K562 (cell line): ENCODE measurements around the gene FTH1. TPM values are rescaled to one million over a fixed set of nuclear protein-coding genes. Genes with fewer than 3 reads are reported as not detected.

Source experiments
- FOSL1 ChIP-seq: fragments of 200-800 bp; sonication (Bioruptor generic); conservative IDR thresholded peaks from 2 replicates; pipeline ENCODE4 v1.6.1; 2016; ENCODE audit warnings: missing genetic modification characterization, missing compliant biosample characterization
- FOXK1 ChIP-seq: sonication (generic); formaldehyde crosslinking; IDR thresholded peaks from 2 replicates; pipeline ENCODE4 v1.8.0; 2022; ENCODE audit warnings: missing genetic modification reagents, mild to moderate bottlenecking, borderline replicate concordance
- GATA2 ChIP-seq: sonication (generic); formaldehyde crosslinking; IDR thresholded peaks from 2 replicates; pipeline ENCODE4 v1.4.0; 2020; ENCODE audit warnings: mild to moderate bottlenecking, missing genetic modification reagents
- HIVEP1 ChIP-seq: fragments of 250-450 bp; sonication (Bioruptor Pico); IDR thresholded peaks from 2 replicates; pipeline ENCODE4 v1.4.0; 2020; ENCODE audit warnings: mild to moderate bottlenecking
- KDM5B ChIP-seq: fragments of 200-600 bp; sonication (generic); IDR thresholded peaks from 2 replicates; pipeline ENCODE4 v1.6.1; 2012; ENCODE audit warnings: low read depth, mild to moderate bottlenecking, moderate library complexity, low read length, control low read depth, inconsistent platforms; ENCODE audit not compliant: insufficient replicate concordance
- MED1 ChIP-seq: sonication (generic); formaldehyde crosslinking; IDR thresholded peaks from 2 replicates; pipeline ENCODE4 v1.8.1; 2023; ENCODE audit warnings: missing genetic modification reagents, borderline replicate concordance
- NFE2L1 ChIP-seq: fragments of 450-650 bp; IDR thresholded peaks from 2 replicates; pipeline ENCODE4 v1.6.1; 2016; ENCODE audit warnings: missing genetic modification characterization, low read depth, mild to moderate bottlenecking, missing compliant biosample characterization, moderate library complexity, borderline replicate concordance
- PPARD ChIP-seq: fragments of 250-450 bp; sonication (Bioruptor Pico); IDR thresholded peaks from 2 replicates; pipeline ENCODE4 v1.8.0; 2022; ENCODE audit warnings: inconsistent platforms, mild to moderate bottlenecking, moderate library complexity
- SMAD4 ChIP-seq: fragments of 250-450 bp; sonication (Bioruptor Pico); conservative IDR thresholded peaks from 2 replicates; pipeline ENCODE4 v1.8.0; 2021; ENCODE audit warnings: inconsistent platforms, mild to moderate bottlenecking, moderate library complexity
- SMARCE1 ChIP-seq: fragments of 450-650 bp; IDR thresholded peaks from 2 replicates; pipeline ENCODE4 v1.7.1; 2016; ENCODE audit warnings: mild to moderate bottlenecking
- SRSF7 ChIP-seq: fragments of 200-400 bp; formaldehyde crosslinking; optimal IDR thresholded peaks from 2 replicates; pipeline ENCODE3; 2017; ENCODE audit warnings: mild to moderate bottlenecking, low read depth, low read length
- SUPT5H ChIP-seq: fragments of 450-650 bp; IDR thresholded peaks from 2 replicates; pipeline ENCODE4 v1.6.1; 2016
- THRA ChIP-seq: fragments of 450-650 bp; IDR thresholded peaks from 2 replicates; pipeline ENCODE4 v1.6.1; 2017; ENCODE audit warnings: mild to moderate bottlenecking, moderate library complexity
- TRIM28 ChIP-seq: fragments of 450-650 bp; IDR thresholded peaks from 2 replicates; pipeline ENCODE4 v1.6.1; 2017
- ZBTB9 ChIP-seq: fragments of 450-650 bp; formaldehyde crosslinking; IDR thresholded peaks from 2 replicates; pipeline ENCODE4 v1.4.0; 2020; ENCODE audit warnings: mild to moderate bottlenecking, moderate library complexity
- ZNF146 ChIP-seq: IDR thresholded peaks from one replicate; pipeline ENCODE4 v1.6.1; 2018; ENCODE audit warnings: missing compliant biosample characterization; ENCODE audit not compliant: unreplicated experiment
- ZNF324 ChIP-seq: fragments of 250-450 bp; sonication (Bioruptor Pico); IDR thresholded peaks from 2 replicates; pipeline ENCODE4 v1.4.0; 2020; ENCODE audit warnings: mild to moderate bottlenecking
- ZNF395 ChIP-seq: fragments of 200-800 bp; sonication (Bioruptor generic); IDR thresholded peaks from 2 replicates; pipeline ENCODE4 v1.6.1; 2017; ENCODE audit warnings: missing genetic modification characterization, missing compliant biosample characterization
- ZNF589 ChIP-seq: fragments of 200-800 bp; sonication (Bioruptor generic); IDR thresholded peaks from 2 replicates; pipeline ENCODE4 v1.6.1; 2016; ENCODE audit warnings: low read depth, missing genetic modification characterization, missing compliant biosample characterization
- polyA plus RNA-seq, 8 experiments: library from polyadenylated mRNA; depleted of rRNA in 4 of 8; stranded (reverse) in 5 of 8; unstranded in 3 of 8; fragments of >200 nt; fragmentation: Nextera tagmentation in 2 of 8; fragmentation: Illumina TruSeq in 1 of 8; extraction: Ambion mirVana in 2 of 8; extraction: Trizol in 1 of 8; gene quantifications; 2 replicates each; pipeline versions ENCODE4 v1.2.1 to v1.2.3, GENCODE V29; 2011 to 2014; ENCODE audit warnings: inconsistent platforms in 1 of 8, missing spikeins in 1 of 8
- total RNA-seq, 7 experiments: library from RNA; depleted of rRNA in 6 of 7; stranded (reverse); fragments of >200 nt in 6 of 7; fragmentation: Illumina TruSeq in 2 of 7; extraction: Trizol in 2 of 7; gene quantifications; 2 replicates each; pipeline versions ENCODE4 v1.2.1 to v1.2.3, GENCODE V29; 2011 to 2021; ENCODE audit warnings: low replicate concordance in 1 of 7
- TF ChIP-seq, protein P1 (sequence below): fragments of 250-450 bp; sonication (Bioruptor Pico); IDR thresholded peaks from 2 replicates; pipeline ENCODE4 v1.9.0; 2021; ENCODE audit warnings: mild to moderate bottlenecking, inconsistent platforms
- TF ChIP-seq, protein P2 (sequence below): sonication (generic); formaldehyde crosslinking; IDR thresholded peaks from 2 replicates; pipeline ENCODE4 v1.8.0; 2022; ENCODE audit warnings: mild to moderate bottlenecking, missing genetic modification reagents

The FTH1 gene
- total and polyA plus RNA-seq, 9 of the 15 experiments (the other 6 are each of a cell fraction or from before 2014, with no cell fraction given) = 370 to 3,146 (median 802) TPM

- TF ChIP-seq FOSL1 (tag) (no peak; the same call in 1 of the 2 replicates), ZNF395 (CRISPR knock-in tag) (no peak), FOXK1 (no peak), MED1 (no peak), THRA (no peak), ZNF589 (CRISPR knock-in tag) (0 out of 2 replicates have a peak, but pooled peaks have one; percentile 9), SRSF7 (no peak), ZNF324 (CRISPR knock-in tag) (no peak), SMAD4 (CRISPR knock-in tag) (no peak), HIVEP1 (no peak), SUPT5H (peak; percentile 13), NFE2L1 (tag) (no peak), TRIM28 (no peak), ZBTB9 (0 out of 2 replicates have a peak, but pooled peaks have one; percentile 26), PPARD (no peak), ZNF146 (CRISPR knock-in tag) (no peak), GATA2 (CRISPR knock-in tag) (no peak), KDM5B (peak; percentile 58), SMARCE1 (no peak)
- TF ChIP-seq, protein P1, sequence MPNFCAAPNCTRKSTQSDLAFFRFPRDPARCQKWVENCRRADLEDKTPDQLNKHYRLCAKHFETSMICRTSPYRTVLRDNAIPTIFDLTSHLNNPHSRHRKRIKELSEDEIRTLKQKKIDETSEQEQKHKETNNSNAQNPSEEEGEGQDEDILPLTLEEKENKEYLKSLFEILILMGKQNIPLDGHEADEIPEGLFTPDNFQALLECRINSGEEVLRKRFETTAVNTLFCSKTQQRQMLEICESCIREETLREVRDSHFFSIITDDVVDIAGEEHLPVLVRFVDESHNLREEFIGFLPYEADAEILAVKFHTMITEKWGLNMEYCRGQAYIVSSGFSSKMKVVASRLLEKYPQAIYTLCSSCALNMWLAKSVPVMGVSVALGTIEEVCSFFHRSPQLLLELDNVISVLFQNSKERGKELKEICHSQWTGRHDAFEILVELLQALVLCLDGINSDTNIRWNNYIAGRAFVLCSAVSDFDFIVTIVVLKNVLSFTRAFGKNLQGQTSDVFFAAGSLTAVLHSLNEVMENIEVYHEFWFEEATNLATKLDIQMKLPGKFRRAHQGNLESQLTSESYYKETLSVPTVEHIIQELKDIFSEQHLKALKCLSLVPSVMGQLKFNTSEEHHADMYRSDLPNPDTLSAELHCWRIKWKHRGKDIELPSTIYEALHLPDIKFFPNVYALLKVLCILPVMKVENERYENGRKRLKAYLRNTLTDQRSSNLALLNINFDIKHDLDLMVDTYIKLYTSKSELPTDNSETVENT (CRISPR knock-in tag) = no peak
- TF ChIP-seq, protein P2, sequence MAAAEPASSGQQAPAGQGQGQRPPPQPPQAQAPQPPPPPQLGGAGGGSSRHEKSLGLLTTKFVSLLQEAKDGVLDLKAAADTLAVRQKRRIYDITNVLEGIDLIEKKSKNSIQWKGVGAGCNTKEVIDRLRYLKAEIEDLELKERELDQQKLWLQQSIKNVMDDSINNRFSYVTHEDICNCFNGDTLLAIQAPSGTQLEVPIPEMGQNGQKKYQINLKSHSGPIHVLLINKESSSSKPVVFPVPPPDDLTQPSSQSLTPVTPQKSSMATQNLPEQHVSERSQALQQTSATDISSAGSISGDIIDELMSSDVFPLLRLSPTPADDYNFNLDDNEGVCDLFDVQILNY (CRISPR knock-in tag) = peak; percentile 39; the same call in 1 of the 2 replicates
These were observed 3.3 kb downstream of the FTH1 start (continued) for GRCh38 chr11:61964058-61964665.
